ENCODE results near the gene DNAH5. TPM values are rescaled to one million over a fixed set of nuclear protein-coding genes. Genes with fewer than 3 reads are reported as not detected.

Gene DNAH5
- polyA plus RNA-seq, 1 donor (not counting 4 experiments of a cell fraction or from before 2014, with no cell fraction given), result 0.73 TPM

DNA sequence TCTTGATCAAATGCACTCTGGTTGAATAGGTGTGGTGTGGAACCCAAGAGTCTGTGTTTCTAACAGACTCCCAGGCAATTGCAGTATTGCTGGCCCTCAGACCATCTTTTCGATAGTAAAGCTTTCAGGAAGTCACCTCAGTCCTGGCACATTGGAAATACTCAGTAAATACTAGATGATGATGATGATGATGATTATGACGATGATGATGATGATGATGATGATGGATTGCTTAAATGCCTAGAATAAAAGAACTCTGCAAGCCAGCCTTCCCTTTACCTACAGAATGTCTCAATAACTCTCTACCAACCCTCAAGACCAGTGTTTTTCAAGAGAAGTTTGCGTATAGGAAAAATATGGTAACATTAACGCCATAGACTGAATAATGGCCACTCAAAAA lies 268.0 kb downstream of the DNAH5 start:
- no peak overlapping the region for H3K4me3 ChIP-seq (ENCODE audit: control insufficient read depth in 2 of 3, extremely low read depth in 1 of 3, insufficient read depth in 2 of 3, low read depth in 1 of 3, low read length in 3 of 3)
- no peaks in the 10 kb centered on the region for H3K9me1 ChIP-seq (ENCODE audit: control insufficient read depth, extremely low read depth, insufficient read depth, low read length)
- no peak for TF ChIP-seq EZH2 (IDR thresholded peaks at IDR 0.05; ENCODE audit: low read length)
- TF ChIP-seq, protein P1, sequence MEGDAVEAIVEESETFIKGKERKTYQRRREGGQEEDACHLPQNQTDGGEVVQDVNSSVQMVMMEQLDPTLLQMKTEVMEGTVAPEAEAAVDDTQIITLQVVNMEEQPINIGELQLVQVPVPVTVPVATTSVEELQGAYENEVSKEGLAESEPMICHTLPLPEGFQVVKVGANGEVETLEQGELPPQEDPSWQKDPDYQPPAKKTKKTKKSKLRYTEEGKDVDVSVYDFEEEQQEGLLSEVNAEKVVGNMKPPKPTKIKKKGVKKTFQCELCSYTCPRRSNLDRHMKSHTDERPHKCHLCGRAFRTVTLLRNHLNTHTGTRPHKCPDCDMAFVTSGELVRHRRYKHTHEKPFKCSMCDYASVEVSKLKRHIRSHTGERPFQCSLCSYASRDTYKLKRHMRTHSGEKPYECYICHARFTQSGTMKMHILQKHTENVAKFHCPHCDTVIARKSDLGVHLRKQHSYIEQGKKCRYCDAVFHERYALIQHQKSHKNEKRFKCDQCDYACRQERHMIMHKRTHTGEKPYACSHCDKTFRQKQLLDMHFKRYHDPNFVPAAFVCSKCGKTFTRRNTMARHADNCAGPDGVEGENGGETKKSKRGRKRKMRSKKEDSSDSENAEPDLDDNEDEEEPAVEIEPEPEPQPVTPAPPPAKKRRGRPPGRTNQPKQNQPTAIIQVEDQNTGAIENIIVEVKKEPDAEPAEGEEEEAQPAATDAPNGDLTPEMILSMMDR (optimal IDR thresholded peaks at IDR 0.05 in 1 of 3, IDR thresholded peaks at IDR 0.05 in 1 of 3, conservative IDR thresholded peaks at IDR 0.05 in 1 of 3; ENCODE audit: extremely low read depth in 1 of 3, insufficient read depth in 2 of 3, low read length in 3 of 3), result no peak
- no peak overlapping the region for H3K9ac ChIP-seq (ENCODE audit: control insufficient read depth, extremely low read depth, insufficient read depth, low read length)
- H3K36me3 ChIP-seq (ENCODE audit: control insufficient read depth in 2 of 2, extremely low read depth in 1 of 2, insufficient read depth in 2 of 2, low read length in 2 of 2), result no peaks in the 10 kb centered on the region
- no peak overlapping the region for H2AFZ ChIP-seq (ENCODE audit: control insufficient read depth, low read length)
- dilution Hi-C loops (cut with MboI; ENCODE audit: extremely low pct_ligation_motif_present, low sequenced_read_pairs), result no loop called here
- no peaks in the 10 kb centered on the region for H3K27me3 ChIP-seq (ENCODE audit: control insufficient read depth, extremely low read depth, insufficient read depth, low read length)
- no peaks in the 10 kb centered on the region for H3K79me2 ChIP-seq (ENCODE audit: control insufficient read depth, insufficient read depth, low read length)
- DNase-seq (ENCODE audit: low read depth, low spot score) (no peak), FAIRE-seq (no peak)
- H3K9me3 ChIP-seq (ENCODE audit: control insufficient read depth, low read depth, low read length), result no peaks in the 10 kb centered on the region
- H3K4me2 ChIP-seq (ENCODE audit: control insufficient read depth, extremely low read depth, insufficient read depth, low read depth, low read length), result no peak overlapping the region
- H4K20me1 ChIP-seq (ENCODE audit: control insufficient read depth, extremely low read depth, insufficient read depth, low read length), result no peaks in the 10 kb centered on the region
- no peaks in the 10 kb centered on the region for H3K4me1 ChIP-seq (ENCODE audit: control insufficient read depth, extremely low read depth, insufficient read depth, low read length)
- H3K27ac ChIP-seq (ENCODE audit: control insufficient read depth, insufficient read depth, low read length), result no peak overlapping the region

DNA sequence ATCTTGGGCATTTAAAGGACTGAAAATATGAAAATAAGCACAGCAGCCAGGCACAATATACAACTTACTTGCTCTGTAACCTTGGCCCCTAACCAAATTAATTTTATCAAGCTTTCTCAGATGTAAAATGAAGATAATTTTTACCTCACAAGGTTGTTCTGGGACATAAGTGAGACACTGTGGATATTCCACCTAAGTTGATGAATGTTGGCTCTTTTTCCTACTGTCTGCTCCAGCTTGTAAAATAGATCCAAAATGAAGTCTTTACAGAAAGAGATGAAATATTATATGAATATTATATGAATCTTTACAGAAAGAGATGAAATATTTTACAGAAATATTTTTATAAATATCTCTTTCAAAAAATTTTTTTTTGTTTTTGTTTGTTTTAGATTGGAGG lies 270.1 kb downstream of the DNAH5 start:
- H4K20me1 ChIP-seq (ENCODE audit: control insufficient read depth, extremely low read depth, insufficient read depth, low read length), result no peaks in the 10 kb centered on the region
- no peak overlapping the region for H3K4me3 ChIP-seq (ENCODE audit: control insufficient read depth in 2 of 3, extremely low read depth in 1 of 3, insufficient read depth in 2 of 3, low read depth in 1 of 3, low read length in 3 of 3)
- H3K4me1 ChIP-seq (ENCODE audit: control insufficient read depth, extremely low read depth, insufficient read depth, low read length), result no peaks in the 10 kb centered on the region
- H3K9ac ChIP-seq (ENCODE audit: control insufficient read depth, extremely low read depth, insufficient read depth, low read length), result no peak overlapping the region
- DNase-seq (ENCODE audit: low read depth, low spot score), result no peak
- no peaks in the 10 kb centered on the region for H3K36me3 ChIP-seq (ENCODE audit: control insufficient read depth in 2 of 2, extremely low read depth in 1 of 2, insufficient read depth in 2 of 2, low read length in 2 of 2)
- FAIRE-seq, result no peak
- no peak overlapping the region for H3K27ac ChIP-seq (ENCODE audit: control insufficient read depth, insufficient read depth, low read length)
- no peaks in the 10 kb centered on the region for H3K27me3 ChIP-seq (ENCODE audit: control insufficient read depth, extremely low read depth, insufficient read depth, low read length)
- no peaks in the 10 kb centered on the region for H3K9me3 ChIP-seq (ENCODE audit: control insufficient read depth, low read depth, low read length)
- TF ChIP-seq, protein P1 (optimal IDR thresholded peaks at IDR 0.05 in 1 of 3, IDR thresholded peaks at IDR 0.05 in 1 of 3, conservative IDR thresholded peaks at IDR 0.05 in 1 of 3; ENCODE audit: extremely low read depth in 1 of 3, insufficient read depth in 2 of 3, low read length in 3 of 3), result no peak
- no peak for TF ChIP-seq EZH2 (IDR thresholded peaks at IDR 0.05; ENCODE audit: low read length)
- dilution Hi-C loops (cut with MboI; ENCODE audit: extremely low pct_ligation_motif_present, low sequenced_read_pairs), result no loop called here
- no peak overlapping the region for H3K4me2 ChIP-seq (ENCODE audit: control insufficient read depth, extremely low read depth, insufficient read depth, low read depth, low read length)
- no peaks in the 10 kb centered on the region for H3K9me1 ChIP-seq (ENCODE audit: control insufficient read depth, extremely low read depth, insufficient read depth, low read length)
- no peak overlapping the region for H2AFZ ChIP-seq (ENCODE audit: control insufficient read depth, low read length)
- H3K79me2 ChIP-seq (ENCODE audit: control insufficient read depth, insufficient read depth, low read length), result no peaks in the 10 kb centered on the region
